ENCODE data around the gene CLCNKA.

Gene CLCNKA

GRCh38 chr1:16067127-16067768 is 45.4 kb downstream of the CLCNKA start:
- Histone ChIP-seq H3K9me3 (ENCODE audit: severe bottlenecking) (no peaks in the 10 kb centered on the region), H3K4me1 (ENCODE audit: insufficient read depth, poor library complexity, severe bottlenecking) (no peaks in the 10 kb centered on the region), H3K27me3 (ENCODE audit: insufficient read depth, poor library complexity, severe bottlenecking) (no peaks in the 10 kb centered on the region), H3K27ac (ENCODE audit: poor library complexity, severe bottlenecking) (no peak overlapping the region), H3K36me3 (ENCODE audit: low read depth) (no peaks in the 10 kb centered on the region), H3K4me3 (ENCODE audit: severe bottlenecking) (no peak overlapping the region)
- ATAC-seq (ENCODE audit: low read depth) = no peak
- no peak for TF ChIP-seq CTCF (IDR thresholded peaks at IDR 0.05; ENCODE audit: poor library complexity, severe bottlenecking)
- DNase-seq (ENCODE audit: low spot score) = no peak

DNA sequence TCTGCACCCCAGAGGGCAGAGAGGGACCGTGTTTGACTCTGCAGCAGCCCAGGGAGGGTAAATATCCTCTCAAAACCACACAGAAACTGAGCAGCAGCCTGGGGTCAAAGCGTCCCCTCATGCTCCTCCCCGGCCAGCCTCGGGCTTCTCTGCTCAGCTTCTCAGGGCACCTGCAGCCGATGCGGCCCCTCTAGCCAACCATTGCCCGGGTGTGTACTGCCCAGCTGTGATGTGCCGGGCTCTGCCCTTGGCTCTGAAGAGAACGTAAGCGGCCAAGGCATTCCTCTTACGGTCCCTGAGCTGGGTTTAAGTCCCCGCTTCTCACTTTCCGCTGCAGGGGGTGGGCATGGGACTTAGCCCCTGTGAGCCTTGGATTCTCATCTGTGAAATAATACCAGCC is 46.1 kb downstream of the CLCNKA start:
- no peak for TF ChIP-seq CTCF (IDR thresholded peaks at IDR 0.05; ENCODE audit: poor library complexity, severe bottlenecking)
- no peaks in the 10 kb centered on the region for H3K36me3 ChIP-seq (ENCODE audit: low read depth)
- H3K27ac ChIP-seq (ENCODE audit: poor library complexity, severe bottlenecking) = no peak overlapping the region
- no peak for ATAC-seq (ENCODE audit: low read depth)
- DNase-seq (ENCODE audit: low spot score) = no peak
- H3K9me3 ChIP-seq (ENCODE audit: severe bottlenecking) = no peaks in the 10 kb centered on the region
- no peak overlapping the region for H3K4me3 ChIP-seq (ENCODE audit: severe bottlenecking)
- no peaks in the 10 kb centered on the region for H3K27me3 ChIP-seq (ENCODE audit: insufficient read depth, poor library complexity, severe bottlenecking)
- no peaks in the 10 kb centered on the region for H3K4me1 ChIP-seq (ENCODE audit: insufficient read depth, poor library complexity, severe bottlenecking)

- TF ChIP-seq CTCF (IDR thresholded peaks at IDR 0.05; ENCODE audit: poor library complexity, severe bottlenecking) = no peak
- H3K4me1 ChIP-seq (ENCODE audit: insufficient read depth, poor library complexity, severe bottlenecking) = no peaks in the 10 kb centered on the region
- H3K9me3 ChIP-seq (ENCODE audit: severe bottlenecking) = no peaks in the 10 kb centered on the region
- ATAC-seq (ENCODE audit: low read depth) (peak; percentile 40), DNase-seq (ENCODE audit: low spot score) (no peak)
- H3K4me3 ChIP-seq (ENCODE audit: severe bottlenecking) = no peak overlapping the region
- no peaks in the 10 kb centered on the region for H3K36me3 ChIP-seq (ENCODE audit: low read depth)
- no peak overlapping the region for H3K27ac ChIP-seq (ENCODE audit: poor library complexity, severe bottlenecking)
- no peaks in the 10 kb centered on the region for H3K27me3 ChIP-seq (ENCODE audit: insufficient read depth, poor library complexity, severe bottlenecking)
Measured at GRCh38 chr1:16068356-16069270, 46.8 kb downstream of the CLCNKA start.

DNA sequence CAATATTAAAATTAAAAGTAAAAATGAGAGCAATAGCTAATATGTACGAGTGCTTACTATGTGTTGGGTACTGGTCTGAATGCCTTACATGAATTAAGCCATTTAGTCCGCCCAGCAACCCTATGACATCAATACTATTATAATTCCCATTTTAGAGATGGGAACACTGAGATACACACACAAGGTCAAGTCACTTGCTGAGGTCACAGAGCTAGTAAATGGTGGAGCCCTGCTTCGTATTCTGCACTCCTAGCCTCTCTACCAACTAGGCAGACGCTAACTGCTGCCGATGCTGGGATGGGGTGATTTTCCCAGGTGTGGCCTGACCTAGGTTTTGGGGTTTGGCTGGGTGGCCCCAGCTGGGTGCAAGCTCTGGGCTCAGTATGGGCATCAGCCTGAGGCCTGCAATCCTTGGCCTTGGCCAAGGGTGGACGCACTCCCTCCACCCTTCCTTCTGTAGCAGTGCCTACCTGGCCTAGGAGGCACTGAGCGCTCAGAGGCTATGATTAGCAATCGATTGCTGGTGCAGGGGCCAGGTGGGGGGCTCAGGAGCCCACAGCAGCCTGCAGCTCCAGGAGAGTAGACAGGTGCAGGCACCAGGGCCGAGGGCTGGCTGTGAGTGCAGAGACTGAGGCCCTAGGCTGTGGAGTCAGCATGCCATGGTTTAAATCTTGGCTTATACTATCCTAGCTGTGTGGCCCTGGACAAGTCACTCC is 49.0 kb downstream of the CLCNKA start:
- ATAC-seq (ENCODE audit: low read depth) (no peak), DNase-seq (ENCODE audit: low spot score) (no peak)
- no peak overlapping the region for H3K27ac ChIP-seq (ENCODE audit: poor library complexity, severe bottlenecking)
- no peaks in the 10 kb centered on the region for H3K36me3 ChIP-seq (ENCODE audit: low read depth)
- no peaks in the 10 kb centered on the region for H3K27me3 ChIP-seq (ENCODE audit: insufficient read depth, poor library complexity, severe bottlenecking)
- H3K9me3 ChIP-seq (ENCODE audit: severe bottlenecking) = no peaks in the 10 kb centered on the region
- H3K4me1 ChIP-seq (ENCODE audit: insufficient read depth, poor library complexity, severe bottlenecking) = peaks cover 4% of the 10 kb centered on the region
- no peak for TF ChIP-seq CTCF (IDR thresholded peaks at IDR 0.05; ENCODE audit: poor library complexity, severe bottlenecking)
- no peak overlapping the region for H3K4me3 ChIP-seq (ENCODE audit: severe bottlenecking)

Measured in RWPE2 (cell line).